A673 (cell line): ENCODE measurements around the gene APMAP. TPM values are rescaled to one million over a fixed set of nuclear protein-coding genes. Genes with fewer than 3 reads are reported as not detected.

ENCODE experiments used
- BruUV-seq: library from RNA; stranded (reverse); fragments of 400-500 nt; replicated peaks from 2 replicates; lab custom pipeline; 2021; lab: Mats Ljungman, UMichigan
- CTCF ChIA-PET: fragments of 300-600 bp; sonication (Branson Sonifier 250); formaldehyde crosslinking; loops from one replicate; lab custom pipeline; 2022; ENCODE audit warnings: antibody characterized with exemption; lab: Charles Lee
- POLR2A ChIA-PET: fragments of 300-600 bp; sonication (Branson Sonifier 250); formaldehyde crosslinking; loops from one replicate; lab custom pipeline; 2022; ENCODE audit warnings: antibody characterized with exemption; ENCODE audit not compliant: low non-redundant PET; lab: Charles Lee
- DNase-seq: peaks from one replicate; pipeline ENCODE4 v3.0.0-alpha.2; 2015; ENCODE audit warnings: low spot score
- H3K27ac ChIP-seq: fragments of 200-600 bp; sonication (generic); 2 replicates; pipeline ENCODE4 v1.5.1; 2016; ENCODE audit warnings: mixed run types, low read depth, mild to moderate bottlenecking, mixed read lengths, antibody characterized with exemption, low read length; ENCODE audit not compliant: poor library complexity, severe bottlenecking
- H3K27me3 ChIP-seq: fragments of 200-600 bp; sonication (generic); replicated peaks from 2 replicates; pipeline ENCODE4 v1.6.1; 2017; ENCODE audit warnings: mixed run types, low read depth, mild to moderate bottlenecking, mixed read lengths, antibody characterized with exemption, low read length; ENCODE audit not compliant: insufficient read depth, poor library complexity
- H3K36me3 ChIP-seq: fragments of 200-600 bp; sonication (generic); 2 replicates; pipeline ENCODE4 v1.6.1; 2016; ENCODE audit warnings: mixed run types, mild to moderate bottlenecking, mixed read lengths, antibody characterized with exemption, low read length; ENCODE audit not compliant: insufficient read depth, poor library complexity, severe bottlenecking
- H3K4me1 ChIP-seq: fragments of 200-600 bp; sonication (generic); 2 replicates; pipeline ENCODE4 v1.6.1; 2017; ENCODE audit warnings: mixed run types, mild to moderate bottlenecking, mixed read lengths, antibody characterized with exemption, low read length; ENCODE audit not compliant: insufficient read depth, poor library complexity, severe bottlenecking
- H3K4me3 ChIP-seq: fragments of 200-600 bp; sonication (generic); 2 replicates; pipeline ENCODE4 v1.5.1; 2016; ENCODE audit warnings: low read depth, mixed run types, mild to moderate bottlenecking, mixed read lengths, low read length; ENCODE audit not compliant: poor library complexity, severe bottlenecking
- H3K9me3 ChIP-seq: fragments of 200-600 bp; sonication (generic); 2 replicates; pipeline ENCODE4 v1.6.1; 2016; ENCODE audit warnings: mixed run types, low read depth, mild to moderate bottlenecking, mixed read lengths, antibody characterized with exemption, low read length; ENCODE audit not compliant: poor library complexity, severe bottlenecking
- CTCF ChIP-seq: fragments of 300-800, 200-600 bp; sonication (generic); conservative IDR thresholded peaks from 2 replicates; pipeline ENCODE4 v1.5.1; 2017; ENCODE audit warnings: low read depth, mild to moderate bottlenecking, antibody characterized with exemption, low read length, moderate library complexity, mixed read lengths
- EZH2 ChIP-seq: fragments of 200-600 bp; sonication (generic); IDR thresholded peaks from 2 replicates; pipeline ENCODE4 v1.6.1; 2017; ENCODE audit warnings: borderline replicate concordance, low read depth, mild to moderate bottlenecking, mixed read lengths, antibody characterized with exemption, low read length; ENCODE audit not compliant: poor library complexity, severe bottlenecking
- intact Hi-C: fragments of 100-400 bp; cut with micrococcal nuclease; formaldehyde crosslinking; loops from one replicate; pipeline ENCODE4 v1.10.0; 2022; ENCODE audit not compliant: unreplicated experiment
- total RNA-seq: library from RNA; stranded (reverse); gene quantifications from 2 replicates; pipeline ENCODE4 v1.2.3, GENCODE V29; 2021

Gene APMAP
- total RNA-seq, 1 experiment from 2014 or later = 70.3 TPM

DNA sequence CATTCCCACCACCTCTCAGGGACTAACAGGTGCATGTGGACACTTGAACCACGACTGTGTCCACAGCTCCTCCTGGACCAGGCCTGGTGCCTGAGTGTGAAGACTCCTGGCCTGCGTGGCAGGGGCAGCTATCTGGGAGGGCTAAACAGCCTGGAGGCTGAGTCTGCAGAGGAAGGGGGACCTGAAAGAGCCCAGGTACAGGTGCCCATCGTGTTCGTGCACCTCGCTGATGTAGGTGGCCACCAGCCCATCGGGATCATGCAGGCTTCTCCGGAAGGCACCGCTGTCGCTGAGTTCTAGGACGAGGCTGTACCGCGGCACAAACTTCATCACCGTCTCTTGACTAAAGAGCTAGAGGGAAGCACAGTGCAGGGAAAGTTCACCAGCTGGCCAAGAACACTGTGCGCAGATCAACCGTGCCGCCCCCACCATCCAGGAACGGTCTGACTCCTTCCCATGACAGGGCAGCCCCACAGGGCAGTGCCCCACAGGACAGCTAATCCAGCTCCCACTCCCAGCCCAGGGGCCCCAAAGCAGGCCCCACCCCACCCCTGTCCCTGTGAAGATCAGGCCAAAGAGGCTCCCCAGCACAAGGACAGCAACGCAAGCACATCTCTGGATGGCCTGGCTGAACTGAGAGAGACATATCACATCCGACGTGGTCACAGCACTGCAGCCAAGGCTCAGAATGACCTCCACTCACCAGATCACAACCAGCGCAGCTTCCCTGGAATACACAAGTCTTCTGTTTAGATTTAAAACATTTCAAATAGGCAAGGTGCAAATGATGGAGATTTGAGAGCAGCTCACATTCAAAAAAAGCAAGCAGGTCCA, 28.7 kb downstream of the APMAP start:
- no peak for DNase-seq
- no peak overlapping the region for H3K27ac ChIP-seq
- H3K27me3 ChIP-seq = no peaks in the 10 kb centered on the region
- POLR2A ChIA-PET = no interaction called here
- intact Hi-C loops = no loop called here
- CTCF ChIA-PET = no interaction called here
- H3K4me1 ChIP-seq = no peaks in the 10 kb centered on the region
- no peaks in the 10 kb centered on the region for H3K9me3 ChIP-seq
- TF ChIP-seq EZH2 (no peak), CTCF (no peak)
- H3K4me3 ChIP-seq = no peak overlapping the region
- peaks cover 3% of the 10 kb centered on the region for H3K36me3 ChIP-seq
- BruUV-seq = no TSS peak

- POLR2A ChIA-PET = no interaction called here
- Histone ChIP-seq H3K27ac (no peak overlapping the region), H3K27me3 (no peaks in the 10 kb centered on the region), H3K36me3 (no peaks in the 10 kb centered on the region), H3K4me3 (no peak overlapping the region), H3K4me1 (no peaks in the 10 kb centered on the region), H3K9me3 (no peaks in the 10 kb centered on the region)
- CTCF ChIA-PET = no interaction called here
- intact Hi-C loops = no loop called here
- DNase-seq = no peak
- TF ChIP-seq CTCF (no peak), EZH2 (no peak)
- BruUV-seq = no TSS peak
These were observed 30.0 kb downstream of the APMAP start for GRCh38 chr20:24962510-24962909.

GRCh38 chr20:24962182-24962492, 30.4 kb downstream of the APMAP start:
- intact Hi-C loops = no loop called here
- Histone ChIP-seq H3K4me1 (no peaks in the 10 kb centered on the region), H3K36me3 (no peaks in the 10 kb centered on the region), H3K4me3 (no peak overlapping the region), H3K9me3 (no peaks in the 10 kb centered on the region), H3K27me3 (no peaks in the 10 kb centered on the region), H3K27ac (no peak overlapping the region)
- ChIA-PET CTCF (no interaction called here), POLR2A (no interaction called here)
- TF ChIP-seq CTCF (no peak), EZH2 (no peak)
- DNase-seq = no peak
- BruUV-seq = no TSS peak
